ENCODE measurements around the gene CAPNS2. TPM values are rescaled to one million over a fixed set of nuclear protein-coding genes. Genes with fewer than 3 reads are reported as not detected.

CAPNS2 gene
- total RNA-seq, 2 experiments from 2014 or later: not detected

DNA sequence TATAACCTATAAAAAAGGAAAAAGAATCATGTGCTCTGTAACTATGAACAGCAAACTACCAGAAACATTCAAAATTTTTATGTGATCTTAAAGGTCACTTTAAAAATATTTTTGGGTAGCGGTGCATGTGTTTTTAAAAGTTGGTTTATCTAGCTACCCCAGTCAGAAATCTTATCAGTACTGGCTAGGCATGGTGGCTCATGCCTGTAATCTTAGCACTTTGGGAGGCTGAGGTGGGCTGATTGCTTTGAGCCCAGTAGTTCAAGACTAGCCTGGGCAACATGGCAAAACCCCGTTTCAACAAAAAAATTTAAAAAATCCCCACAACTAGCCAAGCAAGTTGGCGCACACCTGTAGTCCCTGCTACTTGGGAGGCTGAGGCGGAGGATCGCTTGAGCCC lies 3.7 kb downstream of the CAPNS2 start:
- H3K4me3 Mint-ChIP-seq: no peak overlapping the region
- no peaks in the 10 kb centered on the region for H3K9me3 Mint-ChIP-seq (ENCODE audit: insufficient read depth)
- no peaks in the 10 kb centered on the region for H3K36me3 Mint-ChIP-seq (ENCODE audit: low read depth)
- POLR2A ChIA-PET: no interaction called here
- no peak overlapping the region for H3K27ac Mint-ChIP-seq
- H3K4me1 Mint-ChIP-seq (ENCODE audit: low read depth): no peaks in the 10 kb centered on the region
- CTCF ChIA-PET: no interaction called here
- peaks cover 2% of the 10 kb centered on the region for H3K27me3 Mint-ChIP-seq (ENCODE audit: low read depth)
- DNase-seq (no peak), ATAC-seq (no peak)

DNA sequence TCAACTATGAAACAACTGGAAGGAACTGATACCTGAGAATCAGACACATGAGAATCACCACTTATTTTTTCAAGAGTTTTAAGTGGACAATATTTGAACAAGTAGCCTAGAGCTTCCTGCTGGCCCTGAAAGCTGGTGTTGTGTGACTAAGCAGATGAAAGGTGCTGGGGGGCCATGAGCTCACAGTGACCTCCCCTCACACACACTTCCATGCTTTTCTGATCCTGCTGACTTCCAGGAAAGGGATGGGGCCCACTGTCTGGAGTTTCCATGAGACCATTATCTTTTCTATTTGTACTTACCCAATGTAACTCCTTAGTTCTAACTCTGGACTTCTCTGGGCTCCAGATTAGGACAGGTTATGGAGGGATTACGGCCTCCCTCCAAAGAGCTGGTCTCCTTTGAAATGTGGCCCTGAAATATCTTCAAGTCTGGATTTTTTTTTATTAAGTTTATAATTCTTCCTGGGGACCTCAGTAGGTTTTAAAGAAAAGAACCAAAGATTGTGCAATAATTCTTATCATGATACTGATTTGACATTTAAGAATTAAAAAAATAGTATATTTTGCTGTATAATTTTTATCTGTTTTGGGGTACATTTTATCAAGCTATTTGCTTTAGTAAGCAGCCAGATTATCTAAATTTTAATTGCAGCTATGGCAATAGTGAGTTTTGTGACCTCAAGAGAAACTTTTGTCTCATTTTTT lies 4.9 kb downstream of the CAPNS2 start:
- POLR2A ChIA-PET: no interaction called here
- Mint-ChIP-seq H3K36me3 (ENCODE audit: low read depth) (no peaks in the 10 kb centered on the region), H3K4me3 (no peak overlapping the region), H3K4me1 (ENCODE audit: low read depth) (no peaks in the 10 kb centered on the region), H3K27ac (no peak overlapping the region), H3K27me3 (ENCODE audit: low read depth) (peaks cover 2% of the 10 kb centered on the region), H3K9me3 (ENCODE audit: insufficient read depth) (no peaks in the 10 kb centered on the region)
- DNase-seq (no peak), ATAC-seq (no peak)
- CTCF ChIA-PET: no interaction called here

DNA sequence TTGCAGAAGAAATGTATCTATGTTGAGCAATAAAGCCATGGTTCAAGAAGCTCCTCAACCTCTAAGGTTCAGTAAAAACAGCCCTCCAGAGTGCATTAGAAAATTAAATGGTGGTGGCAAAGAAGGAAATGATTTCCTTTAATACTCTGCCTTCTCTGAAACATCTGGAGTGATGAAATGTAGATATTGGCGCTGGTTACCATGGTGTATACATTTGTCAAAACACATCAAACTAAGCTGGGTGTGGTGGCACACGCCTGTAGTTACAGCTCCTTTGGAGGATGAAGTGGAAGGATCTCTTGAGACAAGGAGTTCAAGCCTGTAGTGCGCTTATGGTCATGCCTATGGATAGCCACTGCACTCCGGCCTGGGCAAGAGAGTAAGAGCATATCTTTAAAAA lies 6.0 kb downstream of the CAPNS2 start:
- no peak overlapping the region for H3K27ac Mint-ChIP-seq
- H3K27me3 Mint-ChIP-seq (ENCODE audit: low read depth): peaks cover 2% of the 10 kb centered on the region
- DNase-seq (no peak), ATAC-seq (no peak)
- no peaks in the 10 kb centered on the region for H3K9me3 Mint-ChIP-seq (ENCODE audit: insufficient read depth)
- no peaks in the 10 kb centered on the region for H3K4me1 Mint-ChIP-seq (ENCODE audit: low read depth)
- no peak overlapping the region for H3K4me3 Mint-ChIP-seq
- H3K36me3 Mint-ChIP-seq (ENCODE audit: low read depth): no peaks in the 10 kb centered on the region
- POLR2A ChIA-PET: no interaction called here
- CTCF ChIA-PET: interaction anchor here (1.4 kb wide), 1 partner anchor 108 kb away, joined by 4 read pairs; no protein-coding TSS in a partner anchor

DNA sequence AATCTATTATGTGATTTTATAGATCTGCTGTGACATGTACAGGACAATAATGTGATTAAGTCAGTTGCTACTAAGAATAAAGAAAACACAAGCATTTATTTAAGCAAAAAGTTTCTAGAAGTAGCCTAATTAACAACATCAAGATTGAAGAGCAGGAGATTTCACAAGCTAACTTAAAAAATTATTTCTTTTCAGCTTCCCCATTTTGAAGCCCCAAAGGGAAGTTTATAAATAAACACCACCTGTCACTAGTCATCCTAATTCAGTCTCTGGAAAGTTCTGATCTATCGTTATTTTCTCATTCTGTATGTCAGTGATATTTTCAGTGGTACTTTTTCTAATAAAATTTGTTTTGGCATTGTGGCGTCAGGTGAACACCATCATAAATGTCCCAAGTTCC lies 8.3 kb downstream of the CAPNS2 start:
- CTCF ChIA-PET: no interaction called here
- H3K4me3 Mint-ChIP-seq: no peak overlapping the region
- no peak overlapping the region for H3K27ac Mint-ChIP-seq
- peaks cover 2% of the 10 kb centered on the region for H3K27me3 Mint-ChIP-seq (ENCODE audit: low read depth)
- no peak for DNase-seq
- no peaks in the 10 kb centered on the region for H3K4me1 Mint-ChIP-seq (ENCODE audit: low read depth)
- POLR2A ChIA-PET: no interaction called here
- no peak for ATAC-seq
- H3K36me3 Mint-ChIP-seq (ENCODE audit: low read depth): no peaks in the 10 kb centered on the region
- H3K9me3 Mint-ChIP-seq (ENCODE audit: insufficient read depth): no peaks in the 10 kb centered on the region

DNA sequence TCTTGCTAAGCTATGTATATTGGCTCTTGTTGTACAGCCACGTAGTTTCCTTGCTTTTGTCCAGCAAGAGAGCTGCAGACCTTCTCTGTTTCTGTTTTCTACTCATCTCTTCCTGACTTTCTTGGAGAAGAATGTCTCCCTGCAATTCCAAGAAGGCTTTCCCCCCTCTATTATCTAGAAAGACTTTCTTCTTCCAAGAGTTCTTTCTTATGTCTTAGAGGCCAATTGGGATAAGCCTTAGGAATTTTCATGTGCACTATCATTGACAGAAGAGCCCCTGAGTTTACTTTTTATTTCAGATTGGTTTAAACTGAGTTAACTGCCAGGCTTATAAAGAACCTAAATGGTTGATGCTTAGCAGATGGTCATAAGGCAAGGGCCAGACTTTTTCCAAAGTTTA lies 9.0 kb downstream of the CAPNS2 start:
- ChIA-PET POLR2A (no interaction called here), CTCF (interaction anchor here (1.7 kb wide), 1 partner anchor 110 kb away, joined by 4 read pairs; no protein-coding TSS in a partner anchor)
- H3K4me1 Mint-ChIP-seq (ENCODE audit: low read depth): no peaks in the 10 kb centered on the region
- peaks cover 2% of the 10 kb centered on the region for H3K27me3 Mint-ChIP-seq (ENCODE audit: low read depth)
- H3K9me3 Mint-ChIP-seq (ENCODE audit: insufficient read depth): no peaks in the 10 kb centered on the region
- DNase-seq (no peak), ATAC-seq (no peak)
- no peak overlapping the region for H3K4me3 Mint-ChIP-seq
- H3K36me3 Mint-ChIP-seq (ENCODE audit: low read depth): no peaks in the 10 kb centered on the region
- no peak overlapping the region for H3K27ac Mint-ChIP-seq

DNA sequence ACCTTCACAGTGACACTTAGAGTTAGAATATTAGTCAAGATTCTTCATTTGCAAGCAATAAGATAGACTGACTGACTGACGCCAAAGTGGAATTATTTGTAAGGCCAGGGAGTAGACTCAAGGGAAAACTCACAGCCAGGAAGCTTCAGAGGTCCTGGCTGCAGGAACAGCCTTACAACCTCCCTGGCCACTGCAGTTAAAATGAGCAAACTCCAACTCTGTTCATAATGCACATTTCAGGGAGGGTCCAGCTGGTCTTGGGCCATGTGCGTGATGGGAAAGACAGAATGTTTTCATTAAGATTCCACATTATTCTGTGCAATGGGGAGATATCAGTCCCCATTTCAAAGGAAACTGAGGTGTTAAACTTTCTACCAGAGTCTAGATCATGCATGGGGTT lies 9.9 kb downstream of the CAPNS2 start:
- Mint-ChIP-seq H3K36me3 (ENCODE audit: low read depth) (no peaks in the 10 kb centered on the region), H3K9me3 (ENCODE audit: insufficient read depth) (no peaks in the 10 kb centered on the region), H3K4me3 (no peak overlapping the region), H3K27ac (no peak overlapping the region), H3K27me3 (ENCODE audit: low read depth) (peaks cover 2% of the 10 kb centered on the region), H3K4me1 (ENCODE audit: low read depth) (no peaks in the 10 kb centered on the region)
- CTCF ChIA-PET: interaction anchor here (1.7 kb wide), 1 partner anchor 111 kb away, joined by 4 read pairs; no protein-coding TSS in a partner anchor
- POLR2A ChIA-PET: no interaction called here
- ATAC-seq (no peak), DNase-seq (no peak)

DNA sequence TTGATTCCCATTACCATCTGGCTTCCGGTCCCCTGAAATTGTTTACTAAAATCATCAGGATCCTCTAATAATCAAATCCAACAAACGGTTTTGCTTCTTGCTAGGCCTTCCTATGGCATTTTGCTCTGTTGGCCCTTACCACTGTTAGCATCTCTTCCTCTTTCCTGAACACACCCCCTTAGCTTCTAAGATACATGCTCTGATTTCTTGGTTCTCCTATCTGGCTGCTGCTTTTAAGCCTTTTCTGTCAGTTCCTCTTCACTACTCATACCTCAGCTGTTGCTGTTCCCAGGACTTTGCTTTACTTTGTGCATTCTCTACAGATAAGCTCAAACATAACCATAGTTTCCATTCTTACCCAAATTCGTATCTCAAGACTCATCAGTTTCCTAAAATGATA lies 11.4 kb downstream of the CAPNS2 start:
- H3K36me3 Mint-ChIP-seq (ENCODE audit: low read depth): no peaks in the 10 kb centered on the region
- ATAC-seq: no peak
- no peaks in the 10 kb centered on the region for H3K9me3 Mint-ChIP-seq (ENCODE audit: insufficient read depth)
- POLR2A ChIA-PET: no interaction called here
- H3K4me1 Mint-ChIP-seq (ENCODE audit: low read depth): no peaks in the 10 kb centered on the region
- no peak overlapping the region for H3K4me3 Mint-ChIP-seq
- no peak for DNase-seq
- peaks cover 2% of the 10 kb centered on the region for H3K27me3 Mint-ChIP-seq (ENCODE audit: low read depth)
- CTCF ChIA-PET: no interaction called here
- no peak overlapping the region for H3K27ac Mint-ChIP-seq

DNA sequence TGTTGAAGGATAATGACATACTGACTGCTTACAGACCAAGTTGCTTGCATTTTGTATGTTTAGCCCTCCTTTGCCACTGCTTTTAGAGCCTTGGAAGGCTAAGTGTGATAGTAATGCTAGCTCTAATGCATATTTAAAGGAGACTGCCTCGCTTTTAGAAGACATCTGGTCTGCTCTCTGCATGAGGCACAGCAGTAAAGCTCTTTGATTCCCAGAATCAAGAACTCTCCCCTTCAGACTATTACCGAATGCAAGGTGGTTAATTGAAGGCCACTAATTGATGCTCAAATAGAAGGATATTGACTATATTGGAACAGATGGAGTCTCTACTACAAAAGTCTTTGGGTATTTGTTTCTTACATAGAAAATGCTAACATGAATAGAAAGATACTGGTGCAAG lies 19.1 kb downstream of the CAPNS2 start:
- Mint-ChIP-seq H3K9me3 (ENCODE audit: insufficient read depth) (no peaks in the 10 kb centered on the region), H3K4me3 (no peak overlapping the region), H3K36me3 (ENCODE audit: low read depth) (no peaks in the 10 kb centered on the region), H3K4me1 (ENCODE audit: low read depth) (no peaks in the 10 kb centered on the region), H3K27ac (no peak overlapping the region), H3K27me3 (ENCODE audit: low read depth) (peaks cover 4% of the 10 kb centered on the region)
- POLR2A ChIA-PET: no interaction called here
- DNase-seq (no peak), ATAC-seq (no peak)
- CTCF ChIA-PET: interaction anchor here (1.1 kb wide), 1 partner anchor 24 kb away, joined by 3 read pairs; no protein-coding TSS in a partner anchor

DNA sequence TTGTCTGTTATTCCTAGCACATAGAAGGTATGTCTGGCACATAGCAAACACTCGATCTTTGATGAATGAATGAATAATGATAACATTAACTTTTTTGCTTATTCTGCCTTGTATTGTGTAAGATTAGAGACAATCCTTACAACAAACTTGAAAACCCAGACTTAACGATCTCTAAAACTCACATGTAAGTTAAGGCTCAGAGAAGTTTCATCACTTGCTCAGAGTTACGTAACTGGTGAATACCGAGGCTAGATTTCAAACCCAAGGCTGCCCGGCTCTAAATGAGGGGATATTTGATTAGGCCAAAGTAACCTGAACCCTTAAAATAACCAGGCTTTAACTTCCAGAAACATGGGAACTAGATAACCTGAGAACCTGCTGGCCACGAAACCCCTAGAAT lies 22.3 kb downstream of the CAPNS2 start:
- Mint-ChIP-seq H3K27ac (no peak overlapping the region), H3K4me1 (ENCODE audit: low read depth) (no peaks in the 10 kb centered on the region), H3K27me3 (ENCODE audit: low read depth) (peaks cover 4% of the 10 kb centered on the region), H3K9me3 (ENCODE audit: insufficient read depth) (no peaks in the 10 kb centered on the region), H3K36me3 (ENCODE audit: low read depth) (no peaks in the 10 kb centered on the region), H3K4me3 (no peak overlapping the region)
- ChIA-PET POLR2A (no interaction called here), CTCF (no interaction called here)
- DNase-seq (no peak), ATAC-seq (no peak)

DNA sequence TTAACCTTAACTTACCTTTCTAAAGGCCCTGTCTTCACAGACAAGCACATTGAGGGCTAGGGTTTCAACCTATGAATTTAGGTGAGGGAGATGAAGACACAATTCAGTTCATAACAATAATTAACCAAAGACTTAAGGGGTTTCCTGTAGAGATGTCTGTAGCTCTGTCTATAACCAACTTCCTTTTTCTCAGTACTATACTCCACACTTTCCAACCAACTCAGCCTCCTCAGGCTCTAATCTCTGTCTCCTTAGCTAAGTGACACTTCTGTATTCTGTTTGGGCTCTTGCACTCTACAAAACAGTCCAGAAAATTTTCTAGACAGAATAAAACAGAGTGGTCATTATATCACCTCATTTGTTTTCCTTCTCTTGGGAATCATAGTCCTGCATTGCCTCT lies 25.8 kb downstream of the CAPNS2 start:
- H3K9me3 Mint-ChIP-seq (ENCODE audit: insufficient read depth): no peaks in the 10 kb centered on the region
- DNase-seq (no peak), ATAC-seq (no peak)
- peaks cover 16% of the 10 kb centered on the region for H3K27me3 Mint-ChIP-seq (ENCODE audit: low read depth)
- ChIA-PET CTCF (no interaction called here), POLR2A (no interaction called here)
- H3K27ac Mint-ChIP-seq: no peak overlapping the region
- H3K4me3 Mint-ChIP-seq: no peak overlapping the region
- no peaks in the 10 kb centered on the region for H3K4me1 Mint-ChIP-seq (ENCODE audit: low read depth)
- H3K36me3 Mint-ChIP-seq (ENCODE audit: low read depth): no peaks in the 10 kb centered on the region

DNA sequence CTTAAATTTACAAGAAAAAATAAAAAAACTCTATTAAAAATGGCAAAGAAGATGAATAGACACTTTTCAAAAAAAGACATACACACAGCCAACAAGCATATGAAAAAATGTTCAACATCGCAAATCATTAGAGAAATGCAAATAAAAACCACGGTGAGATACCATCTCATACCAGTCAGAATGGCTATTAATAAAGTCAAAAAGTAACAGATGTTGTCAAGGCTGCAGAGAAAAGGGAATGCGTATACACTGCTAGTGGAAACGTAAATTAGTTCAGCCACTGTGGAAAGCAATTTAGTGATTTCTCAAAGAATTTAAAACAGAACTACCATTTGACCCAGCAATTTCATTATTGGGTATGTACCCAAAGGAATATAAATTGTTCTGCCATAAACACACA lies 31.4 kb downstream of the CAPNS2 start:
- ChIA-PET CTCF (no interaction called here), POLR2A (no interaction called here)
- H3K4me1 Mint-ChIP-seq (ENCODE audit: low read depth): no peaks in the 10 kb centered on the region
- no peaks in the 10 kb centered on the region for H3K36me3 Mint-ChIP-seq (ENCODE audit: low read depth)
- no peak overlapping the region for H3K4me3 Mint-ChIP-seq
- no peak overlapping the region for H3K27ac Mint-ChIP-seq
- ATAC-seq (no peak), DNase-seq (no peak)
- H3K27me3 Mint-ChIP-seq (ENCODE audit: low read depth): peaks cover 12% of the 10 kb centered on the region
- H3K9me3 Mint-ChIP-seq (ENCODE audit: insufficient read depth): no peaks in the 10 kb centered on the region

DNA sequence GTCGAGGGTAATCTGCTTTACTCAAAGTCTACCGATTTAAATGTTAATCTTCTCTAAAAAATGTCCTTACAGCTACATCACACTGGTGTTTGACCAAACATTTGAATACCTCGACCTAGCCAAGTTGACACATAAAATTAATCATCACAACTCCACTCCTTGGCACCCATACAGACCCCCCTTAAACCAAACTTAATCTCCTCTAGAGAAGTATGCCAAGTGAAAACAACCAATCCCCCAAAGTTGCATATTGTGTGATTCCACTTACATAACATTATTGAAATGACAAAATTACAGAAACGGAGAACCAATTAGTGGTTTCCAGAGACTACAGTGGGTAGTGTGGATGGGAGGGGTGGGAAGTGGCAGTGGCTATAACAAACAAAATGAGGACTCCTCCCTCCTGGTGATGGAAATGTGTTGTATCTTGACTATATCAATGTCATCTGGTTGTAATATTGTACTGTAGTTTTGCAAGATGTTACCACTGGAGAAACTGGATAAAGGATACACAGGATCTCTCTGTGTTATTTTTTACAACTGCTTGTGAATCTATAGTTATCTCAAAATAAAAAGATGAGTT lies 39.4 kb downstream of the CAPNS2 start:
- no peak overlapping the region for H3K27ac Mint-ChIP-seq
- no peaks in the 10 kb centered on the region for H3K9me3 Mint-ChIP-seq (ENCODE audit: insufficient read depth)
- no peak overlapping the region for H3K4me3 Mint-ChIP-seq
- no peak for ATAC-seq
- no peaks in the 10 kb centered on the region for H3K36me3 Mint-ChIP-seq (ENCODE audit: low read depth)
- H3K4me1 Mint-ChIP-seq (ENCODE audit: low read depth): no peaks in the 10 kb centered on the region
- H3K27me3 Mint-ChIP-seq (ENCODE audit: low read depth): no peaks in the 10 kb centered on the region
- POLR2A ChIA-PET: no interaction called here
- DNase-seq: no peak
- CTCF ChIA-PET: no interaction called here

Data from activated CD8-positive, alpha-beta T cell treated with anti-CD3 and anti-CD28 coated beads, Interleukin-2, amount 10 ng/mL, durations not matched to agents 7 days and 5 days (primary cell).